HG02588 (cell line): ENCODE measurements around the gene DENND4A.
"Not testable (repeated sequence)": the region's sequence is repeated elsewhere in the genome, so short reads cannot be mapped to it uniquely, and the experiment has no call there.

Experiments
- ATAC-seq: cut with Tn5 transposase; IDR thresholded peaks from one replicate; pipeline ENCODE4 v1.9.1; 2021; ENCODE audit warnings: mild to moderate bottlenecking, moderate library complexity; ENCODE audit not compliant: unreplicated experiment

Gene DENND4A

DNA sequence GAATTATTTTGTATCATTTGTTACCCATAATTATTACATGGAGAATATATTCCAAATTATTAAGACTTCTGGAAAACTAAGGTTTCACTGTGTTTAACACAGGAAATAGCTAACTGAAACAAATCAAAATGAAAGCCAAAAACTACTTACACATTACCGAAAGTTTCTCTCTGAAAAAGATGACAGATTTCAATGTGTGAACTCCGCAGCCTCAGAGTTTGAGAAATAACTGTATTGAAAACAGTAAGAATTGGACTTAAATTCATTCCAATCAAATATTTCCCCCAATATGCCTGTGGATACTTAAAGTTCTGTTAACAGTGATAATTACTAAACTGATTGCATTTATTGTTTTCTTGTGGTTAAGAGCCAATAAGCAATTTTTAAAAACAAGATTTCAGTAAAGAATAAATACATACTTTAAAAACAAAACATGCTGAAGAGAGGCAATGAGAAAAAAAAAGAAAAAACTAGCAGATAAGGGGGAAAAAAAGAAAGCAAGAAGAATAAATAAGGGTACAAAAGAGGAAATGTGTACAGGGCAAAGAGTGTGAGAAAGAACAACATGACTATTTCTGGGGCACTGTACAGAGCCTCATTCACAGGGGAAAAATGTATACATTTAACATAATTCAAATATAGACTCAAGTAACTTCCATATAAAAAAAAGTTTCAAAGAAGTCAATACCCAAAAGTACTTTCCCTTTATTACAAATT is 30.7 kb downstream of the DENND4A start:
- ATAC-seq: no peak

GRCh38 chr15:65759441-65759840 is 32.7 kb downstream of the DENND4A start:
- no peak for ATAC-seq

- ATAC-seq: no peak
Observed at GRCh38 chr15:65758242-65758641, 33.9 kb downstream of the DENND4A start.

- no peak for ATAC-seq
Observed at GRCh38 chr15:65757256-65757655, 34.8 kb downstream of the DENND4A start.

DNA sequence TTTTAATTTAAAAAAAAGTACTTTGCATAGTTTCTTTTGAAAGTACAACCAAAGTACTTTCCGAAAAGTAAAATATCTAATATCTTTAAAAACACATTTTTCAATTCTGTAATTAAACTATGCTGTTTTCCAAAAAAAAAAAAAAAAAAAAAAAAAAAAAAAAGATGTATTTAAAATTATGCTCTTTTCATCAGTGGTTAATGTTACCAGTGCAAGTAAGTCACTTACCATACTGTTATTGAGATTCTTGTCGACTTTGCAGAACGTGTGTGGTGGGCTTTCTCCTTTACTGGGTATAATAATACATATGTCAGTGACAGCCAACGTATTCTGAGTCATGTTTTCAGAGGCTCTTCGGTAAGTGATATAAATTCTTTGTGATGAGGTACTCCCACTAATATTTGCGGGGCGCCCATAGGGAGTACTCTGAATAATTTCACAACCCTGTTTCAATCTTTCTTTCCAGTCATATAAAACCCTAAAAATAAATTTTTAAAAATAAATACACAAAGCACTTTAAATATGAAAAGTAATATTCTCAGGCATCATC is 39.9 kb downstream of the DENND4A start:
- no peak for ATAC-seq

GRCh38 chr15:65751431-65751830 is 40.7 kb downstream of the DENND4A start:
- no peak for ATAC-seq

GRCh38 chr15:65747265-65747664 is 44.8 kb downstream of the DENND4A start:
- no peak for ATAC-seq

GRCh38 chr15:65743637-65744252 is 48.3 kb downstream of the DENND4A start:
- no peak for ATAC-seq

DNA sequence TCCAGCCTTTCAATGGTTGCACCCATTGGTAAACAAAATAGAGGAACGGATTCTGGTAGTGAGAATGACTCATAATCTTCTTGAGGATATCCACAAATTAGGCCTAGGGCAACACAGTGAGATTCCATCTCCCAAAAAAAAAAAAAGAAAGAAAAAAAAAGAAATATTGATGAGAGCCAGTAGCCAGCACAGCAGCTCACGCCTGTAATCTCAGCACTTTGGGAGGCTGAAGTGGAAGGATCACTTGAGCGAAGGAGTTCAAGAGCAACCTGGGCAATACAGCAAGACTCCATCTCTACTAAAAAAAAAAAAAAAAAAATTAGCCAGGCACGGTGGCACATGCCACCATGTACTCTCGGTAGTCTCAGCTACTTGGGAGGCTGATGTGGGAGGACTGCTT is 51.9 kb downstream of the DENND4A start:
- no peak for ATAC-seq

GRCh38 chr15:65738649-65739048 is 53.4 kb downstream of the DENND4A start:
- no peak for ATAC-seq

- not testable (repeated sequence) for ATAC-seq
Observed at GRCh38 chr15:65733599-65733998, 58.5 kb downstream of the DENND4A start.

GRCh38 chr15:65732698-65733097 is 59.4 kb downstream of the DENND4A start:
- ATAC-seq: no peak

DNA sequence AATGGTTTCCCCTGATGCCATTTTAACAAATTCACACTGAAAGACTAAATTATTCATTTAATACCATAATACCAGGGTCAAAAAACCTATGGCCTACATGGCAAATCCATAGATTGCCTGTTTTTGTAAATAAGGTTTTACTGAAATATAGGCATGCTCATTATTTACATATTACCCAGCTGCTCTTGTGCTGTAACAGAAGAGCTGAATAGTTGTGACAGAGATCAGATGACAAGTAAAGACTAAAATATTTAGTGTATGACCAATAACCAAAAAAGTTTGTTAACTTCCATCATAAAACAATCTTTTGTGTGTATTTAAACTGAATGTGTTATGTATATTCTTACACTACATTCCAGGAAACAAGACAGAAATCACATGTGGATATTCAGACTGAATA is 60.2 kb downstream of the DENND4A start:
- ATAC-seq: no peak

- ATAC-seq: no peak
Observed at GRCh38 chr15:65730549-65731172, 61.4 kb downstream of the DENND4A start.

- ATAC-seq: no peak
Observed at GRCh38 chr15:65724464-65725215, 67.5 kb downstream of the DENND4A start.

DNA sequence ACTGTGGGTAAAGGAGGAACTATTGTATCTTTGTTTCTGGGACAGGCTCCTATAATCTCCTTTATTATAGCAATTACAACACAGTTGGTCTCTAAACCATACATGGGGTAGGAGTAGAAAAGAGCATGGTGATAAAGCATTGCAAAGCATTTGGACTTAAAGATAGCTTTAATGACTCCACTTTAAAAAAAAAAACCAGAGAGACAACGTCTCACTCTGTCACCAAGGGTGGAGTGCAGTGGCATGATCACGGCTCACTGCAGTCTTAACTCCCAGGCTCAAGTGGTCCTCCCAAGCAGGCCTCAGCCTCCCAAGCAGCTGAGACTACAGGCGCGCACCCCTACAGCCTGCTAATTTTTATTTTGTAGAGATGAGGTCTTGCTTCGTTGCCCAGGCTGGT is 68.2 kb downstream of the DENND4A start:
- no peak for ATAC-seq

DNA sequence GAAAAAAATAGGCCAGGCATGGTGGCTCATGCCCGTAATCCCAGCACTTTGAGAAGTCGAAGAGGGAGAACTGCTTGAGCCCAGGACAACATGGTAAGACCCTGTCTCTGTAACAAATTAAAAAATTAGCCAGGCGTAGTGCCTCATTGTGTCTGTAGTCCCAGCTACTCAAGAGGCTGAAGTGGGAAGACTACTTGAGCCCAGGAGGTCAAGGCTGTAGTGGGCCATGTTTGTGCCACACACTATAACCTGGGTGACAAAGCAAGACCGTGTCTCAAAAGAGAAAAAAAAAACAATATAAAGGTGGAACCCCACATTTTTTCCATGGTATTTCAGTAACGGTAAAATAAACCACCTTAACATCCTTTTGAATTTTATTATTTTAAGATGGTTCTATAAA is 69.9 kb downstream of the DENND4A start:
- no peak for ATAC-seq

- no peak for ATAC-seq
Observed at GRCh38 chr15:65712415-65712814, 79.7 kb downstream of the DENND4A start.

DNA sequence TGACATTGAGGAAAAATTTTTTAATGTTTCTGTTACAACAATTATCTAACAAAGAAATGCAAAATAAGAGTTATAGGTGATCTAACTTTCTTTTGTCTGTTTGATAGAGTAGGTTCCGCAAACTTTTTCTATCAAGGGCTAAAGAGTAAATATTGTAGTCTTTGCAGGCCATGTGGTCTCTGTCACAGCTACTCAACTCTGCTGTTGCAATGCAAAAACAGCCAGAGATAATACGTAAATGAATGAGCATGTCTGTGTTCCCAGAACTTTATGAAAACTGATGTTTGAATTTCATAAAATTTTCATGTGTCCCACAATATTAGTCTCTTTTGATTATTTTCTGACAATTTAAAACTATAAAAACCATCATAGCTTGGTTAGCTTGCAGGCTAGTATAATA is 97.0 kb downstream of the DENND4A start:
- no peak for ATAC-seq

DNA sequence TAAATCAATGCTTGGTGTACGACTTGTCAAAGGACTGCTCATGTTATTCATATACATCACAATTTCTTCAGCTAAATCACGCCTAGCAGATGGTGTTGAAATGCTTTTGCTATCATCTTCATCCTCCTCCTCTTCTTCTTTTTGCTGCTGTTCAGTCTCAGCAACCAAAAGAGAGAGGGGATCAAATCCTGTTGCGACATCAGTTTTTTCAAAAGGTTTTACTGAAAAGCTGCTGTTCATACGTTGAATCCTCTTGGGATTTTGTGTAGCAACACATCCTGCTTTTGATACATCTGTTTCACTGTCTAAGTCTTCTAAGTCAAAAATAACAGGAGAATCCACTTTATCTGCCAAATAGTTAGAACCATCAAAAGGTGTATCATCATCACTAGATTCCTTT is 101.3 kb downstream of the DENND4A start:
- ATAC-seq: no peak

GRCh38 chr15:65690173-65690572 is 101.9 kb downstream of the DENND4A start:
- no peak for ATAC-seq
